HG02840 (cell line): Measurements from ENCODE around the gene NUP93.
"Not testable (repeated sequence)": the region's sequence is repeated elsewhere in the genome, so short reads cannot be mapped to it uniquely, and the experiment has no call there.

ENCODE experiments used
- ATAC-seq: cut with Tn5 transposase; IDR thresholded peaks from one replicate; pipeline ENCODE4 v1.9.1; 2021; ENCODE audit warnings: mild to moderate bottlenecking, moderate library complexity, moderate number of reproducible peaks; ENCODE audit not compliant: unreplicated experiment, low FRiP score

The NUP93 gene

DNA sequence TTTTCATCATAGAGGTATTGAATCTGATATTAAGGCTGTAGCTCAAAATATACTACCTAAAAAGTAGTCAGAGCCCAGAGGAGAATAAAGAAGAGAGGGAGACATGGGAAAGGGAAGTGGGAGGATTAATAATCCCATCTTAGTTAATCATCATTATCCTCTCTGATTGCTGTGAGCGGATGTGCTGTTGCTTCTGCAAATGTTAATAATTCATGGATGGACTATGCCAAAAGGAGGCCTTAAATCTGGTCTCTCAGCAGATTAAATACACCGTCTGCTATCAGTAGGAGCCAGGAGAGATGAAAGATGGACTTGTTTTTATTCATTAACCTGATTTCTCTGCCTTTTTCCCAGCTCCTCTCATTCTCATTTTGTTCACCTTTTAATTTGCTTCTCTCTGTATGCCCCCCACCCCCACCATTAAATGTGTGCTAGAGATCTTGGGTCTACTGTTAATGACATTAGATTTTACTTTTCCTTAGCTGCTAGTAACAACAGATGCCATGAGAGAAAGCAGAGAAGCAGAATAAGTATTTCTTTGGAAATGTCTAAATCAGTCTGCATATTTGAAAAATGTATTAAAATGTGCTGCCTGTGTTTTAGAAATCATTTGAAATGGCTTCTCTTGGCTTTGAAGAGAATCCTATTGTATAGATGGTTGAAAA, 44.2 kb downstream of the NUP93 start:
- ATAC-seq, result no peak

DNA sequence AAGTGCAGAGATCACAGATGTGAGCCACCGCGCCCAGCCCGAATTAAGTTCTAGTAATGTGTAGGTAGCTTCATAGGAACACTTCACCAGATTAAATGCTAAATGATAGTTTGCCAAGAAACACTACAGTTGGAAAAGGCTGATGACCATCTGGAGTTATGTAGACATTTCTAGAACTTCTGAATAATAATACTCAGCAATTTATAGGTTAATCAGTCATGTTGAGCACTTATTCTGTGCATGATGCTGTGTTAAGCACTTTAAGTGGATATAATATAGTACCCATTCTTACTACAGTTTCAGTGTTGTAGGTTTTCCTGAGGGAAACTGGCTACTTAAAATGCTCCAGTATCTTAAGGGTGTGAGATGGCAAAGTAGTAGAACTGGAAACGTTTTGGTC, 45.2 kb downstream of the NUP93 start:
- no peak for ATAC-seq

DNA sequence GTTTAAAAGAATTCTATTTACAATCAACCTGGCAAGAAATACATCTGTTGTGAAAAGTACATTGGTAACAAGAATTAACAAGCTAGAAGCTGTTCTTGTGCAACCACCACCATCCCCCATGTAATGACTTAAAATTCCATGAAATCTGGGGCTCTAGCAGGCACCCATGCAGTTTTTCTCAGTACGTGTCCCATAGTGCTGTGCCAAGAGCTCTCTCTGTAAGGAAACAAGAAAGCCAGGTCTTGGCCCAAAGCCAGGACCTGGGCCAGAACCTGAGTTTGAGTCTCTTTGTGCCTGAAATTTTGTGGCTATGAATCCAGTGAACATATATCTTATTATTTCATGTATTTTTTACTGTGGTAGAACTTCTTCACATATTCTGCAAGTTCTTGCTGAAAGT, 46.6 kb downstream of the NUP93 start:
- no peak for ATAC-seq

- no peak for ATAC-seq
Measured at GRCh38 chr16:56777001-56777400, 47.1 kb downstream of the NUP93 start.

DNA sequence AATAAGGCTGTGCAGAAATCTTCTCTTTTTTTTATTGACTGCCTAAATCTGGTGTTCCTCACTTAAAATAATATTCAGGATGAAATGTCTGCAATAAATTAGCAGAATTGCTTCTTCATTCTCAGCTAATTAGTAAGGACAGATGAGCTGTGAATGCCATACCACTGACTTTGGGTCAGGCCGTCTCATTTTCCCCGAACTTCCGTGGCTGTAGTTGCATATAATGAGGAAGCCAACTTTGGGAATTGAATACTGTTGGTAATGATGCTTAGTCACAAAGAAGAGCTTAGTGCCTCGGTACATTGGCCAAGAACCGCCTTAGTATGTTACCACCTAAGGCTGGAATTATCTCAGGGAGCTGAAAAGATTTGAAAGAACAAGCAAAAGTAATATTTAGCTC, 47.6 kb downstream of the NUP93 start:
- no peak for ATAC-seq

DNA sequence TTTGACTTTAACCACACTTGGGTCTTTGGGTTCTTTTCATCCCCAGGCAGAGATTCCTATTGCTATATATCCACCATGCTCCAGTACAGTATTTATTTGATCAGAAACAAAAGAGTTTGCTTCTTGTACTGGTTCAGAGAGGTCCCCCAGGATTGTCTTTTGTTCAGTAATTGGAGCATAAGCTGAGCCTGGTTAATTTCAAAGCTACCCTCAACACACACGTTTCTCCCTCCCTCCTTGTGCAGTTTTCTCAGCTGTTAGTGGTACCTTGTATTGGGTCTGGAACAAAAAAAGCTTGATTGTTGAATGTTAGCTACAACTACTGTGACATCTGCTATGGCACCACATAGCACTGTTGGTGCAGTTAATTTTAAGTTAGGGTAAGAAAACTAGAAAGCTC, 50.0 kb downstream of the NUP93 start:
- ATAC-seq, result no peak

GRCh38 chr16:56780646-56781045, 50.7 kb downstream of the NUP93 start:
- no peak for ATAC-seq

GRCh38 chr16:56781528-56781961, 51.6 kb downstream of the NUP93 start:
- ATAC-seq, result no peak

GRCh38 chr16:56783344-56783743, 53.4 kb downstream of the NUP93 start:
- ATAC-seq, result no peak

DNA sequence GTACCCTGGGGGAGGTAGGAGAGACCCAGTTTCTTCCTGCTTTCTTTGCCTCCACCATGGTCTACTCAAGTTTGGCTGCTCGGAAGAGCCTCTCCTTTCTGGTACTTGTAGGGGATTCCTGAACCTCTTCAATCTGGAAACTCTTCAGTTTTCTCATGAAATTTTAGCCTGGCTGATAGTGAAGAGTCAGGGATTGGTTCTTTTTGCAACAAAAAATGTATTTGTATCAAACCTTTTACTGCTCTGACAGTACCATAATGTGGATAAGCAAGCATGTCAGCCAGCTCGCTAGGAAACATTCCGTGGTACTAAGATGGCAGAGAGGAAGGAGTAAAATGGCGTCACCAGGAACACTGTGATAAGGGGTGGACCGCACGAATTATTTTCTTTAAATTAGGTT, 55.4 kb downstream of the NUP93 start:
- no peak for ATAC-seq

GRCh38 chr16:56787167-56787566, 57.2 kb downstream of the NUP93 start:
- no peak for ATAC-seq

DNA sequence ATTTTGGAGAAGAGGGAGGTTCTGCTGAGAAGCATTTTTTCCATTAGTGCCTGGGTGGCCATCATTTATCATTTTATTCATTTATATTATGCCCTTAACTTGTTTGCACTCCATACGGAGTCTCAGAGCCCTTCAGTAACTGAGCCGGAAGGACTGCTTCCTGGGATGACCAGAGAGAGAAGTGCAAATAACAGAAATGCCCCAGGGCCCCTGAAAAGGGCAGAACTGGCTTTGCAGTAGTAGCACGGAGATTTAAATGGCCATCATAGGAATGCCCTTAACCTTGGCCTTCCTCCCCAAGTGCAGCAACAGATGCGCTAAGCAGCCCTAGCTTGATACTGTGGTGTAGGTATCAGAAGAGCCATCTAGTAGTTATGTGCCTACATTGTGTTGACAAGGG, 58.5 kb downstream of the NUP93 start:
- ATAC-seq, result no peak

GRCh38 chr16:56789360-56789759, 59.4 kb downstream of the NUP93 start:
- no peak for ATAC-seq

DNA sequence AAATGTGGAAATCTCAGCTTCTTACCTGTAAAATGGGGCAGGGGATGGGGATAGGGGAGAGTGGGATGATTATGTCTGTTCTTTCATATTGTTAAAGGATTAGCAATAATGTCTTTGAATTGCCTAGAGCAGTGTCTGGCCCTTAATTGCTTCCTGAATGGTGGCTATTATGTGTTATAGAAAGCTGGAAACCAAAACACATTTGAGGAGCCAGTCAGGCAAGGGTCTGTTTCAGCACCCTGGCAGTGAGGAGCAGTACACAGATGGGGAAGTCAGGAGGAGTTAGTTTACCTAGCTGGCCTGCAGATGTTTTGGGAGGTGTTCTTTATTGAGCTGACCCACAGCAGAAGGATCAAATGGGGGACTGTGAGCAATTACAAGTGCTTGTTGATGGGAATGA, 63.0 kb downstream of the NUP93 start:
- no peak for ATAC-seq

- ATAC-seq, result no peak
Measured at GRCh38 chr16:56793492-56793891, 63.6 kb downstream of the NUP93 start.

DNA sequence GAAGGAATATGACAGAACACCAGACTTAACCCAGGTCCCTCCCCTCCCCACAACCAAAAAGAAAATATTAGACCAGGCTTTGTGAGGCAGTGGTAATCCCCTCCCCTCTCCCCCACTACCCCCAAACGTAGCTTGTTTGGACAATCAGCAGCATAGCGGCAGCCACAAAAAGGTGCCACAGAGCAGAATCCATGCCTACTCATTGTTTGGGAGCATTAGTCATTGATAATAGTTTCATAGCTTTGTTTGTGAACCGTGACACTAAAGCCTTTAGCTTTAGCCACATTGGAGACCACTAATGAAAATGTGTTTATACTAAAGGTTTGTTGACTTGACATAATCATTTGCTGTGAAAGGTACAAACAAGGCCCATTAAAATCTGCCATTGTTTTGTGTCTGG, 65.1 kb downstream of the NUP93 start:
- no peak for ATAC-seq

- ATAC-seq, result not testable (repeated sequence)
Measured at GRCh38 chr16:56797038-56797437, 67.1 kb downstream of the NUP93 start.

DNA sequence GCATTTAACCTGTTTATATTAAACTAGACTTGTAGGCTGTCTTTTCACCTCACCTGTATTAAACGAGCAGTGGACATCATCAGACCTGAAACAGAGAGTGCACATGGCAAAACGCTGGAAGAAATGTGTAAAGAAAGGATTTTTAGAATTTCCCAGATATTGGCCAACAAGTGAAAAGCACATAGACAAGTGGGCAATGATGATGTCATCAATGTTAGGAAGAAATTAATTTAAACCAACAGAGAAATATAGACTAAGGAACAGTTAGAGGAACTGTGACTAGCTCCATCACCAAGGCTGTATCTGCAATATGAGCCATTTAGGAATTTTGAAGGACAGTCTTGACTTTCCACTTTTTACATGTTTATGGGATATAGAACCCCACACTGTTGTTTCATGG, 67.9 kb downstream of the NUP93 start:
- ATAC-seq, result no peak

DNA sequence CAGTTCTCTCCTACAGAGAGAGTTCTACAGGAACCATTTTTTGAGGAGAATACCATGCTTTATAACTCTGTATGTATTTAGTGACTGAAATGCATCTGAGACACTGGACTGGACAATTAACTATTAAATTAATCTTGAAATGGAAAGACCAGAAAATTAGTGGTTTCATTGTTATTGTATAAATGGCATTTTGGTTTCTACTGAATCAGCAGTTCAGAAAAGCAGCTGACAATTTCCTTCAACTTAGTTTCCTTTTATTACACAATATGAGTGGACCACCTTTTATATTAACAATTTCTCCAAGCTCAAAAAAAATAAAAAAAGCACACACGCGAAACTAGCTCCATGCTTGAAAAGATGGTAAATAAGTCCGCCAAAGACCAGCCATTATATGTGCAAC, 69.0 kb downstream of the NUP93 start:
- ATAC-seq, result no peak

DNA sequence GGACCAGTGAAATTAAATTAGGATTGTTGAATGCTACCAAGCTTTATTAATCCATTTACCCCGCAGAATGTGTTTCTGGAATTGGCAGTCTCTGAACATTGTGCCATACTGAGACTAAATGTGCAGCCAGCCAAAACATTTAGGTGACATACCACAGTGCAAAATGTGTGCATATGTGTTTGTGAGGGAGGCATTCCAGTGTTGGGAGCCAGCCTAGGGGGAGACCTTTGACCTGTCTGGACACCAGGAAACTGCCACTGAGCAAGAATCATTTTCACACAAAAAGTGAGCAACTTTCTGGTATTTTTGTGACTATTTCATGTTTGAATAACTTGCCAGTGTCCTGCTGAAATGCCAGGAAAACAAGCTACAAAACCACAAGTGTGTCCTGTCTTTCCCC, 70.4 kb downstream of the NUP93 start:
- ATAC-seq, result no peak

DNA sequence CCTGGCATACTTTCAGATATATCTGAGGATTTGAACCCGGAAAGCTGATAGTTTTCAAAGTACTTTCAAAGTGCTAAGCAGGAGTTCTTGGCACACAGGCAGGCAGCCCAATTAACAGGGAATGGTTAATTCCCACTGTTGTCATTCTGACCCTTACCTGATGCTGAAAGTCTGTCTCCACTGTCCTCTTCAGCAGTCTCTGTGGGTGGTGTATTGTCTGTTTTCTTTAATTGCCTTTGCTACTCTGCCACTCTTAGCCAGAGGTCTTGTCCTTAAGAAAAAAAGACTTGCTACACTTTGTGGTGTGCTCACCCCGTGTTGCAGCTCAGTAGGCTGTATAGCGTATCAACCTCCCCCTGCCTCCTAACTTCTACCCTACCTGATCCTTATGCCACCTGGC, 71.8 kb downstream of the NUP93 start:
- no peak for ATAC-seq

DNA sequence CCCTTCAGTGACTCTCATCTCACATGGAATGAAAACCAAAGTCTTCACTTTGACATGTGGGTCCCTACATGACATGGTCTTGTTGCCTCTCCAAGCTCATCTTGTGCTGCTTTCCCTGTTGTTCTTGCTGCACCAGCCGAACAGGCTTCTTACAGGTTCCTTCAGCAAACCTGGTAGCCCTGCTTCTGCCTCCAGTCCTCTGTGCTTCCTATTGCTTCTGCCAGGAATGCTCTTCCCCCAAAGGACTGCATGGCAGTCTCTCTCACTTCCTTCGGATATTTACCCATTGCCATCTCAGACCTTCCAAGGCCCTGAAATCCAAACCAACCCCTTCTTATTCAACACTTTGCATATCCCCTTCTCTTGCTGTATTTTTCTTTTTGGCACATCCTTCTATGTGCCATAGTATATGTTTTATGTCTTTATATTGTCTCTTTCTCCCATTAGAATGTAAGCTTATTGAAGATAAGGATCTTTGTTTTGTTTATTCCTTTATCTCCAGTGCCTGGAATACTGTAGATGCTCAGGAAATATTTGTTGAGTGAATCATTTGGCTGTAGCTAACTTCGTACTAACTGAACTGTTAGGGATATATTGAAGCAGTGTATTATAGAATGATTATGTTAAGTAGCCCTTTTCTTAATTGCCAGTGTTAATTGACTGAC, 77.2 kb downstream of the NUP93 start:
- ATAC-seq, result no peak
